HL-60 (cell line): ENCODE measurements around the gene SORCS2.
"Not testable (repeated sequence)": the region's sequence is repeated elsewhere in the genome, so short reads cannot be mapped to it uniquely, and the experiment has no call there.

Experiments used
- DNase-seq, 2 experiments: peaks; one replicate each; pipeline ENCODE4 v3.0.0-alpha.2; 2010 to 2020; ENCODE audit warnings: low read depth in 1 of 2, low spot score in 1 of 2
- H3K27ac ChIP-seq: fragments of 250-450 bp; sonication (Bioruptor Pico); replicated peaks from 2 replicates; pipeline ENCODE4 v1.5.1; 2020; ENCODE audit warnings: mild to moderate bottlenecking, moderate library complexity
- H3K27me3 ChIP-seq: fragments of 250-450 bp; sonication (Bioruptor Pico); 2 replicates; pipeline ENCODE4 v1.5.1; 2021; ENCODE audit warnings: mild to moderate bottlenecking, moderate library complexity; ENCODE audit not compliant: insufficient read depth, poor library complexity, severe bottlenecking
- H3K4me3 ChIP-seq: replicated peaks from 2 replicates; pipeline ENCODE4 v1.5.1; 2011; ENCODE audit warnings: mild to moderate bottlenecking, control low read depth, low read length; ENCODE audit not compliant: insufficient read depth
- GABPA ChIP-seq: IDR thresholded peaks from 2 replicates; pipeline ENCODE4 v1.6.1; 2012; ENCODE audit warnings: low read depth
- POLR2AphosphoS5 ChIP-seq: IDR thresholded peaks from 2 replicates; pipeline ENCODE4 v1.6.1; 2012; ENCODE audit warnings: low read depth
- SPI1 ChIP-seq: IDR thresholded peaks from 2 replicates; pipeline ENCODE4 v1.6.1; 2012; ENCODE audit warnings: low read depth, mild to moderate bottlenecking, borderline replicate concordance
- TF ChIP-seq, protein P1 (sequence below): IDR thresholded peaks from 2 replicates; pipeline ENCODE4 v1.6.1; 2012; ENCODE audit warnings: low read depth; ENCODE audit not compliant: insufficient replicate concordance
- TF ChIP-seq, protein P2 (sequence below): IDR thresholded peaks from one replicate; pipeline ENCODE4 v1.5.1; 2011; ENCODE audit warnings: low read length, control low read depth, inconsistent platforms; ENCODE audit not compliant: insufficient read depth

SORCS2 gene

DNA sequence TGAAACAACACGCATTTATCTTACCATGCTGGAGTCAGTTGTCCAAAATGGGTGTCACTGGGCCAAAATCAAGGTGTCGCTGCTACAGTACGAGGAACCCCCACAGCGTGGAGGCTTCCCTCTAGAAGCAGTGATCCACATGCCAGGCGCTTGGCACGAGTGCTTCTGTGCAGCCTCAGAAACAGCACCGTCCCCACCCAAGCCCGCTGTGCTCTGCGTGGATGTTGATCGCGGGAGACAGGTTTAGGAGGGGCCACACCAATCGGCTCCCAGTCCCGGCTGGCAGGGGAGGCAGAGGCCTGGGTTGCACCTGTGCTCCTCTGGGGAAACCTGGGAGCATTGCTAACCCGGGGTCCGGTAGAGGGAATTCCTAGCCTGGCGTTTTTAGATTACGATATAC lies 407.9 kb downstream of the SORCS2 start:
- no peak for DNase-seq
- Histone ChIP-seq H3K27ac (no peak overlapping the region), H3K27me3 (no peaks in the 10 kb centered on the region), H3K4me3 (no peak overlapping the region)
- TF ChIP-seq POLR2AphosphoS5 = no peak
- TF ChIP-seq, protein P1, sequence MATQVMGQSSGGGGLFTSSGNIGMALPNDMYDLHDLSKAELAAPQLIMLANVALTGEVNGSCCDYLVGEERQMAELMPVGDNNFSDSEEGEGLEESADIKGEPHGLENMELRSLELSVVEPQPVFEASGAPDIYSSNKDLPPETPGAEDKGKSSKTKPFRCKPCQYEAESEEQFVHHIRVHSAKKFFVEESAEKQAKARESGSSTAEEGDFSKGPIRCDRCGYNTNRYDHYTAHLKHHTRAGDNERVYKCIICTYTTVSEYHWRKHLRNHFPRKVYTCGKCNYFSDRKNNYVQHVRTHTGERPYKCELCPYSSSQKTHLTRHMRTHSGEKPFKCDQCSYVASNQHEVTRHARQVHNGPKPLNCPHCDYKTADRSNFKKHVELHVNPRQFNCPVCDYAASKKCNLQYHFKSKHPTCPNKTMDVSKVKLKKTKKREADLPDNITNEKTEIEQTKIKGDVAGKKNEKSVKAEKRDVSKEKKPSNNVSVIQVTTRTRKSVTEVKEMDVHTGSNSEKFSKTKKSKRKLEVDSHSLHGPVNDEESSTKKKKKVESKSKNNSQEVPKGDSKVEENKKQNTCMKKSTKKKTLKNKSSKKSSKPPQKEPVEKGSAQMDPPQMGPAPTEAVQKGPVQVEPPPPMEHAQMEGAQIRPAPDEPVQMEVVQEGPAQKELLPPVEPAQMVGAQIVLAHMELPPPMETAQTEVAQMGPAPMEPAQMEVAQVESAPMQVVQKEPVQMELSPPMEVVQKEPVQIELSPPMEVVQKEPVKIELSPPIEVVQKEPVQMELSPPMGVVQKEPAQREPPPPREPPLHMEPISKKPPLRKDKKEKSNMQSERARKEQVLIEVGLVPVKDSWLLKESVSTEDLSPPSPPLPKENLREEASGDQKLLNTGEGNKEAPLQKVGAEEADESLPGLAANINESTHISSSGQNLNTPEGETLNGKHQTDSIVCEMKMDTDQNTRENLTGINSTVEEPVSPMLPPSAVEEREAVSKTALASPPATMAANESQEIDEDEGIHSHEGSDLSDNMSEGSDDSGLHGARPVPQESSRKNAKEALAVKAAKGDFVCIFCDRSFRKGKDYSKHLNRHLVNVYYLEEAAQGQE = no peak
- TF ChIP-seq, protein P2, sequence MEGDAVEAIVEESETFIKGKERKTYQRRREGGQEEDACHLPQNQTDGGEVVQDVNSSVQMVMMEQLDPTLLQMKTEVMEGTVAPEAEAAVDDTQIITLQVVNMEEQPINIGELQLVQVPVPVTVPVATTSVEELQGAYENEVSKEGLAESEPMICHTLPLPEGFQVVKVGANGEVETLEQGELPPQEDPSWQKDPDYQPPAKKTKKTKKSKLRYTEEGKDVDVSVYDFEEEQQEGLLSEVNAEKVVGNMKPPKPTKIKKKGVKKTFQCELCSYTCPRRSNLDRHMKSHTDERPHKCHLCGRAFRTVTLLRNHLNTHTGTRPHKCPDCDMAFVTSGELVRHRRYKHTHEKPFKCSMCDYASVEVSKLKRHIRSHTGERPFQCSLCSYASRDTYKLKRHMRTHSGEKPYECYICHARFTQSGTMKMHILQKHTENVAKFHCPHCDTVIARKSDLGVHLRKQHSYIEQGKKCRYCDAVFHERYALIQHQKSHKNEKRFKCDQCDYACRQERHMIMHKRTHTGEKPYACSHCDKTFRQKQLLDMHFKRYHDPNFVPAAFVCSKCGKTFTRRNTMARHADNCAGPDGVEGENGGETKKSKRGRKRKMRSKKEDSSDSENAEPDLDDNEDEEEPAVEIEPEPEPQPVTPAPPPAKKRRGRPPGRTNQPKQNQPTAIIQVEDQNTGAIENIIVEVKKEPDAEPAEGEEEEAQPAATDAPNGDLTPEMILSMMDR = no peak
- TF ChIP-seq SPI1 = no peak
- no peak for TF ChIP-seq GABPA

GRCh38 chr4:7602166-7602565 lies 409.8 kb downstream of the SORCS2 start:
- not testable (repeated sequence) for H3K27ac ChIP-seq, H3K4me3 ChIP-seq, DNase-seq, H3K27me3 ChIP-seq

- DNase-seq = no peak
- no peaks in the 10 kb centered on the region for H3K27me3 ChIP-seq
- TF ChIP-seq POLR2AphosphoS5 (no peak), SPI1 (no peak), GABPA (no peak)
- TF ChIP-seq, protein P1 = no peak
- TF ChIP-seq, protein P2 = no peak
- no peak overlapping the region for H3K27ac ChIP-seq
- no peak overlapping the region for H3K4me3 ChIP-seq
Observed at GRCh38 chr4:7607156-7607910, 415.0 kb downstream of the SORCS2 start.

DNA sequence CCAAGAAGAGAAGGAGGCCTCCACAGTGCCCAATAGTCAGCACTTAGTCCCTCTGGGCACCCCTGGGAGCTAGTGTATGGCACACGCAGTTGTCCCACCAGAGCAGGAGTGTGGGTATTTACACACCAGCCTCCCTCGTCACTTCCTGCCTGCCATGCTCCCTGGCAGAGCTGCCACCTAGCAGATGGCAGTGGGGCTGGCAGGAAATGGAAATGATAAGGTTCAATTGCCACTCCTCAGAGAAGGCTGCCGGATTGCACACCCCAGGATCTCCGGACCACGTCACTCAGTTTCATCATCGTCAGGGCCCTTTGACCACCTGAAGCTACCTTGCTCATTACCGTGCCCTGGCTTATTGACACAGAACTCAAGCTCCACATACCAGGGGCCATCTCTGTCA lies 415.7 kb downstream of the SORCS2 start:
- TF ChIP-seq, protein P1 = no peak
- TF ChIP-seq POLR2AphosphoS5 = no peak
- TF ChIP-seq, protein P2 = no peak
- no peak for TF ChIP-seq GABPA
- no peak for TF ChIP-seq SPI1
- no peak for DNase-seq
- H3K27ac ChIP-seq = no peak overlapping the region
- no peaks in the 10 kb centered on the region for H3K27me3 ChIP-seq
- H3K4me3 ChIP-seq = no peak overlapping the region
